Measurements from ENCODE around the gene P4HA3.

P4HA3 gene

GRCh38 chr11:74280494-74280893 is 30.9 kb downstream of the P4HA3 start:
- DNase-seq (ENCODE audit: low read depth), result no peak
- no peak overlapping the region for H3K4me3 ChIP-seq (ENCODE audit: low read depth, low read length)
- TF ChIP-seq MAX (IDR thresholded peaks at IDR 0.05; ENCODE audit: low read depth, low read length) (no peak), MYC (IDR thresholded peaks at IDR 0.05; ENCODE audit: low read depth, low read length) (no peak), POLR2A (IDR thresholded peaks at IDR 0.05; ENCODE audit: extremely low read depth, insufficient read length) (no peak), CTCF (IDR thresholded peaks at IDR 0.05; ENCODE audit: low read depth, low read length) (no peak)

GRCh38 chr11:74279256-74279655 is 32.2 kb downstream of the P4HA3 start:
- no peak overlapping the region for H3K4me3 ChIP-seq (ENCODE audit: low read depth, low read length)
- no peak for TF ChIP-seq CTCF (IDR thresholded peaks at IDR 0.05; ENCODE audit: low read depth, low read length)
- no peak for TF ChIP-seq MAX (IDR thresholded peaks at IDR 0.05; ENCODE audit: low read depth, low read length)
- no peak for TF ChIP-seq MYC (IDR thresholded peaks at IDR 0.05; ENCODE audit: low read depth, low read length)
- TF ChIP-seq POLR2A (IDR thresholded peaks at IDR 0.05; ENCODE audit: extremely low read depth, insufficient read length), result no peak
- no peak for DNase-seq (ENCODE audit: low read depth)

- no peak for TF ChIP-seq POLR2A (IDR thresholded peaks at IDR 0.05; ENCODE audit: extremely low read depth, insufficient read length)
- no peak for TF ChIP-seq MYC (IDR thresholded peaks at IDR 0.05; ENCODE audit: low read depth, low read length)
- no peak for TF ChIP-seq CTCF (IDR thresholded peaks at IDR 0.05; ENCODE audit: low read depth, low read length)
- no peak for TF ChIP-seq MAX (IDR thresholded peaks at IDR 0.05; ENCODE audit: low read depth, low read length)
- H3K4me3 ChIP-seq (ENCODE audit: low read depth, low read length), result no peak overlapping the region
- no peak for DNase-seq (ENCODE audit: low read depth)
These were observed 32.7 kb downstream of the P4HA3 start for GRCh38 chr11:74278721-74279161.

- no peak overlapping the region for H3K4me3 ChIP-seq (ENCODE audit: low read depth, low read length)
- TF ChIP-seq MAX (IDR thresholded peaks at IDR 0.05; ENCODE audit: low read depth, low read length), result no peak
- TF ChIP-seq POLR2A (IDR thresholded peaks at IDR 0.05; ENCODE audit: extremely low read depth, insufficient read length), result no peak
- no peak for TF ChIP-seq CTCF (IDR thresholded peaks at IDR 0.05; ENCODE audit: low read depth, low read length)
- TF ChIP-seq MYC (IDR thresholded peaks at IDR 0.05; ENCODE audit: low read depth, low read length), result no peak
- DNase-seq (ENCODE audit: low read depth), result no peak
These were observed 33.3 kb downstream of the P4HA3 start for GRCh38 chr11:74278103-74278502.

GRCh38 chr11:74276581-74276980 is 34.9 kb downstream of the P4HA3 start:
- TF ChIP-seq MAX (IDR thresholded peaks at IDR 0.05; ENCODE audit: low read depth, low read length), result no peak
- no peak for TF ChIP-seq MYC (IDR thresholded peaks at IDR 0.05; ENCODE audit: low read depth, low read length)
- no peak for TF ChIP-seq CTCF (IDR thresholded peaks at IDR 0.05; ENCODE audit: low read depth, low read length)
- no peak for TF ChIP-seq POLR2A (IDR thresholded peaks at IDR 0.05; ENCODE audit: extremely low read depth, insufficient read length)
- no peak for DNase-seq (ENCODE audit: low read depth)
- no peak overlapping the region for H3K4me3 ChIP-seq (ENCODE audit: low read depth, low read length)

- no peak for DNase-seq (ENCODE audit: low read depth)
- TF ChIP-seq POLR2A (IDR thresholded peaks at IDR 0.05; ENCODE audit: extremely low read depth, insufficient read length) (no peak), MAX (IDR thresholded peaks at IDR 0.05; ENCODE audit: low read depth, low read length) (no peak), CTCF (IDR thresholded peaks at IDR 0.05; ENCODE audit: low read depth, low read length) (no peak), MYC (IDR thresholded peaks at IDR 0.05; ENCODE audit: low read depth, low read length) (no peak)
- H3K4me3 ChIP-seq (ENCODE audit: low read depth, low read length), result no peak overlapping the region
These were observed 39.2 kb downstream of the P4HA3 start for GRCh38 chr11:74272276-74272675.
